Measurements from ENCODE around the gene GPSM1.

DNA sequence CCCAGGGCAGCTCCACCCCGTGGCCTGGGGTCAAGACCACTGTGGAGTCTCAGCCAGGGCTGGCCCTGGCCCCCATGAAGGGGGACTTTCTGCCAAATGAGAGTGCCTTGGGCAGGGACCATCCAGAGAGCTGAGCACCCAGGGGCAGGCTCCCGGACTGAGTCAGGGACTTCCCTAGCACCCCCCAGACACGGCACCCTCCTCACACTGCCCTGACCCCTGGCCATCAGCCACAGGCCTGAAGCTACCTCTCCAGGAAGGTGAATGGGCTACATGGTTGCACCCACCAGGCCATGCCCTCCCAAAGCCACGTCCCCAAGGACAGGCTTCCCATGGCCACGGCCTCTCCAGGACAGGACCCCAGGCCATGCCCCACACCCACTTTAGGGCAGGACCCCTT, 32.9 kb upstream of the GPSM1 start:
- TF ChIP-seq NFRKB (IDR thresholded peaks at IDR 0.05): no peak
- TF ChIP-seq ARNT (IDR thresholded peaks at IDR 0.05): no peak
- TF ChIP-seq ELF4 (IDR thresholded peaks at IDR 0.05): no peak
- TF ChIP-seq TARDBP (IDR thresholded peaks at IDR 0.05): no peak
- no peak for TF ChIP-seq BHLHE40 (IDR thresholded peaks at IDR 0.05; ENCODE audit: borderline replicate concordance)
- no peak for TF ChIP-seq HDGF (IDR thresholded peaks at IDR 0.05; ENCODE audit: borderline replicate concordance)
- TF ChIP-seq CTBP1 (IDR thresholded peaks at IDR 0.05; ENCODE audit: borderline replicate concordance): no peak
- no peak for TF ChIP-seq SP1 (IDR thresholded peaks at IDR 0.05)
- no peak for TF ChIP-seq SUZ12 (IDR thresholded peaks at IDR 0.05)
- no peak for TF ChIP-seq FOXA1 (IDR thresholded peaks at IDR 0.05)
- TF ChIP-seq FOXK2 (IDR thresholded peaks at IDR 0.05): no peak
- TF ChIP-seq PKNOX1 (IDR thresholded peaks at IDR 0.05): no peak
- no peak for TF ChIP-seq FOXM1 (IDR thresholded peaks at IDR 0.05; ENCODE audit: borderline replicate concordance)
- no peak for TF ChIP-seq ZNF384 (IDR thresholded peaks at IDR 0.05)

Measured in HEK293T (cell line).